Measurements from ENCODE around the gene SNX30.

- TF ChIP-seq CTCF (IDR thresholded peaks at IDR 0.05; ENCODE audit: low read depth, low read length): no peak
- TF ChIP-seq POLR2A (IDR thresholded peaks at IDR 0.05; ENCODE audit: extremely low read depth, insufficient read length): no peak
- TF ChIP-seq MYC (IDR thresholded peaks at IDR 0.05; ENCODE audit: low read depth, low read length): no peak
- TF ChIP-seq MAX (IDR thresholded peaks at IDR 0.05; ENCODE audit: low read depth, low read length): no peak
Measured at GRCh38 chr9:112705768-112706427, 44.7 kb upstream of the SNX30 start.

All from NB4 (cell line).